HG03135 (cell line): Measurements from ENCODE around the gene GABBR1.

Experiments used
- ATAC-seq: cut with Tn5 transposase; IDR thresholded peaks from one replicate; pipeline ENCODE4 v1.9.1; 2021; ENCODE audit warnings: mild to moderate bottlenecking, moderate library complexity; ENCODE audit not compliant: unreplicated experiment

Gene GABBR1

GRCh38 chr6:29625337-29625930 is 7.5 kb downstream of the GABBR1 start:
- no peak for ATAC-seq

GRCh38 chr6:29624520-29624961 is 8.4 kb downstream of the GABBR1 start:
- no peak for ATAC-seq

- ATAC-seq, result no peak
These were observed 12.4 kb downstream of the GABBR1 start for GRCh38 chr6:29620630-29621029.

- ATAC-seq, result no peak
These were observed 13.3 kb downstream of the GABBR1 start for GRCh38 chr6:29619578-29620160.

- ATAC-seq, result no peak
These were observed 15.0 kb downstream of the GABBR1 start for GRCh38 chr6:29617782-29618554.

- no peak for ATAC-seq
These were observed 21.6 kb downstream of the GABBR1 start for GRCh38 chr6:29611426-29611825.

GRCh38 chr6:29610540-29610939 is 22.4 kb downstream of the GABBR1 start:
- no peak for ATAC-seq

GRCh38 chr6:29608131-29608530 is 24.9 kb downstream of the GABBR1 start:
- ATAC-seq, result no peak

GRCh38 chr6:29603930-29604329 is 29.1 kb downstream of the GABBR1 start:
- no peak for ATAC-seq

- no peak for ATAC-seq
These were observed 29.5 kb downstream of the GABBR1 start for GRCh38 chr6:29603456-29603855.

- no peak for ATAC-seq
These were observed 30.2 kb downstream of the GABBR1 start for GRCh38 chr6:29602564-29603361.

- ATAC-seq, result no peak
These were observed 34.7 kb downstream of the GABBR1 start for GRCh38 chr6:29598172-29598747.

- no peak for ATAC-seq
These were observed 35.8 kb downstream of the GABBR1 start for GRCh38 chr6:29597184-29597583.

GRCh38 chr6:29596381-29596900 is 36.5 kb downstream of the GABBR1 start:
- ATAC-seq, result no peak

GRCh38 chr6:29593199-29593855 is 39.7 kb downstream of the GABBR1 start:
- ATAC-seq, result no peak

- no peak for ATAC-seq
These were observed 41.3 kb downstream of the GABBR1 start for GRCh38 chr6:29591677-29592076.

- ATAC-seq, result no peak
These were observed 42.7 kb downstream of the GABBR1 start for GRCh38 chr6:29590218-29590808.

- no peak for ATAC-seq
These were observed 43.4 kb downstream of the GABBR1 start for GRCh38 chr6:29589423-29590048.

- no peak for ATAC-seq
These were observed 48.2 kb downstream of the GABBR1 start, which contains the start of gene OR2H2 for GRCh38 chr6:29584821-29585220. Gene OR2H2 (plus strand): TSS chr6:29585121. CDS start chr6:29587945, 2,824 bp downstream.
